K562 (cell line): ENCODE measurements around the gene ZNF296. TPM values are rescaled to one million over a fixed set of nuclear protein-coding genes. Genes with fewer than 3 reads are reported as not detected.
A peak's percentile ranks its signal among the peaks of the same experiment; 100 is the strongest.

ENCODE experiments used
- ATF7 ChIP-seq: fragments of 450-650 bp; IDR thresholded peaks from 2 replicates; pipeline ENCODE4 v1.7.1; 2014; ENCODE audit warnings: mild to moderate bottlenecking, moderate library complexity
- CBFB ChIP-seq: sonication (generic); formaldehyde crosslinking; IDR thresholded peaks from 2 replicates; pipeline ENCODE4 v1.4.0; 2020; ENCODE audit warnings: mild to moderate bottlenecking, missing genetic modification reagents
- CBX5 ChIP-seq: IDR thresholded peaks from 2 replicates; pipeline ENCODE4 v1.6.1; 2014; ENCODE audit warnings: low read depth, borderline replicate concordance
- FOXA3 ChIP-seq, 2 experiments: fragments of 450-650 bp in 1 of 2; sonication (generic) in 1 of 2; formaldehyde crosslinking; IDR thresholded peaks in 1 of 2; conservative IDR thresholded peaks in 1 of 2; 2 replicates each; pipeline versions ENCODE4 v1.4.0 to v1.8.0; 2020 to 2022; ENCODE audit warnings: mild to moderate bottlenecking in 2 of 2, missing genetic modification reagents in 1 of 2
- IFI16 ChIP-seq: fragments of 250-450 bp; sonication (Bioruptor Pico); IDR thresholded peaks from 2 replicates; pipeline ENCODE4 v2.1.2; 2022; ENCODE audit warnings: mild to moderate bottlenecking, inconsistent platforms
- KLF16 ChIP-seq: IDR thresholded peaks from 2 replicates; pipeline ENCODE4 v1.6.1; 2016; ENCODE audit warnings: antibody characterized with exemption
- LEF1 ChIP-seq: fragments of 450-650 bp; IDR thresholded peaks from 2 replicates; pipeline ENCODE4 v1.6.1; 2016; ENCODE audit warnings: mild to moderate bottlenecking
- MECOM ChIP-seq: fragments of 250-450 bp; sonication (Bioruptor Pico); IDR thresholded peaks from 2 replicates; pipeline ENCODE4 v1.8.0; 2022; ENCODE audit warnings: inconsistent platforms
- MTA3 ChIP-seq: fragments of 450-650 bp; formaldehyde crosslinking; IDR thresholded peaks from 2 replicates; pipeline ENCODE4 v1.6.1; 2017; ENCODE audit warnings: mild to moderate bottlenecking, borderline replicate concordance
- PRDM10 ChIP-seq: fragments of 450-650 bp; IDR thresholded peaks from 2 replicates; pipeline ENCODE4 v1.6.1; 2018; ENCODE audit not compliant: partially characterized antibody
- SMAD4 ChIP-seq: fragments of 250-450 bp; sonication (Bioruptor Pico); conservative IDR thresholded peaks from 2 replicates; pipeline ENCODE4 v1.8.0; 2021; ENCODE audit warnings: inconsistent platforms, mild to moderate bottlenecking, moderate library complexity
- TOE1 ChIP-seq, 2 experiments: fragments of 450-650 bp in 1 of 2; sonication (generic) in 1 of 2; formaldehyde crosslinking in 1 of 2; IDR thresholded peaks; 2 replicates each; pipeline versions ENCODE4 v1.7.1 to v1.8.0; 2016 to 2022; ENCODE audit warnings: borderline replicate concordance in 2 of 2, mild to moderate bottlenecking in 2 of 2, antibody characterized with exemption in 1 of 2, inconsistent platforms in 1 of 2, low read depth in 1 of 2, missing genetic modification reagents in 1 of 2, moderate library complexity in 1 of 2
- UBTF ChIP-seq, 2 experiments: IDR thresholded peaks; 2 replicates each; pipeline ENCODE4 v1.6.1; 2012; ENCODE audit warnings: improper control_type of control experiment in 2 of 2, low read depth in 2 of 2, low read length in 2 of 2, borderline replicate concordance in 1 of 2
- VEZF1 ChIP-seq: fragments of 200-800 bp; sonication (Bioruptor generic); IDR thresholded peaks from 2 replicates; pipeline ENCODE4 v1.6.1; 2017; ENCODE audit warnings: missing genetic modification characterization, missing compliant biosample characterization
- ZNF263 ChIP-seq: sonication (generic); formaldehyde crosslinking; IDR thresholded peaks from 2 replicates; pipeline ENCODE4 v1.8.0; 2022; ENCODE audit warnings: mild to moderate bottlenecking, missing genetic modification reagents, borderline replicate concordance
- ZNF586 ChIP-seq: fragments of 450-650 bp; formaldehyde crosslinking; conservative IDR thresholded peaks from 2 replicates; pipeline ENCODE4 v1.4.0; 2020; ENCODE audit warnings: mild to moderate bottlenecking, moderate library complexity
- ZNF696 ChIP-seq: fragments of 250-450 bp; sonication (Bioruptor Pico); conservative IDR thresholded peaks from 2 replicates; pipeline ENCODE4 v1.4.0; 2020; ENCODE audit warnings: mild to moderate bottlenecking, moderate library complexity
- polyA plus RNA-seq, 8 experiments: library from polyadenylated mRNA; depleted of rRNA in 4 of 8; stranded (reverse) in 5 of 8; unstranded in 3 of 8; fragments of >200 nt; fragmentation: Nextera tagmentation in 2 of 8; fragmentation: Illumina TruSeq in 1 of 8; extraction: Ambion mirVana in 2 of 8; extraction: Trizol in 1 of 8; gene quantifications; 2 replicates each; pipeline versions ENCODE4 v1.2.1 to v1.2.3, GENCODE V29; 2011 to 2014; ENCODE audit warnings: inconsistent platforms in 1 of 8, missing spikeins in 1 of 8
- total RNA-seq, 7 experiments: library from RNA; depleted of rRNA in 6 of 7; stranded (reverse); fragments of >200 nt in 6 of 7; fragmentation: Illumina TruSeq in 2 of 7; extraction: Trizol in 2 of 7; gene quantifications; 2 replicates each; pipeline versions ENCODE4 v1.2.1 to v1.2.3, GENCODE V29; 2011 to 2021; ENCODE audit warnings: low replicate concordance in 1 of 7

Gene ZNF296
- total and polyA plus RNA-seq, 9 of the 15 experiments (the other 6 are each of a cell fraction or from before 2014, with no cell fraction given) = 0.03 to 8.8 (median 0.47) TPM; not detected in 1

- no peak for TF ChIP-seq PRDM10
- TF ChIP-seq SMAD4 (CRISPR knock-in tag) = peak; percentile 49
- TF ChIP-seq IFI16 (CRISPR knock-in tag) = no peak
- TF ChIP-seq TOE1 (IDR thresholded peaks at IDR 0.05; ENCODE audit: borderline replicate concordance) = peak; percentile 82; the same call in 1 of the 2 replicates
- TF ChIP-seq TOE1 (CRISPR knock-in tag; IDR thresholded peaks at IDR 0.05; ENCODE audit: borderline replicate concordance, low read depth) = no peak
- peak; percentile 48; the same call in 1 of the 2 replicates for TF ChIP-seq VEZF1
- TF ChIP-seq ZNF586 (CRISPR knock-in tag) = no peak
- TF ChIP-seq ZNF263 (CRISPR knock-in tag) = peak; percentile 96
- TF ChIP-seq FOXA3 (CRISPR knock-in tag; conservative IDR thresholded peaks at IDR 0.05 in 1 of 2, IDR thresholded peaks at IDR 0.05 in 1 of 2) = no peak
- peak; percentile 54; the same call in 1 of the 2 replicates for TF ChIP-seq ATF7
- TF ChIP-seq KLF16 = no peak
- TF ChIP-seq UBTF (IDR thresholded peaks at IDR 0.05; ENCODE audit: borderline replicate concordance in 1 of 2, low read depth in 2 of 2, low read length in 2 of 2) = peak in 1 of 2 experiments; percentile 72; a peak in 1 of 4 replicates
- TF ChIP-seq MECOM (CRISPR knock-in tag) = peak; percentile 87
- 0 out of 2 replicates have a peak, but pooled peaks have one; percentile 35 for TF ChIP-seq LEF1
- no peak for TF ChIP-seq ZNF696
- TF ChIP-seq MTA3 = no peak
- no peak for TF ChIP-seq CBX5
- TF ChIP-seq CBFB (CRISPR knock-in tag) = 0 out of 2 replicates have a peak, but pooled peaks have one; percentile 16
Measured at GRCh38 chr19:45097776-45098520, 21.7 kb upstream of the ZNF296 start (continued).
